HL-60 (cell line): ENCODE measurements around the gene LILRB3.
"Not testable (repeated sequence)": the region's sequence is repeated elsewhere in the genome, so short reads cannot be mapped to it uniquely, and the experiment has no call there.

ENCODE experiments used
- DNase-seq, 2 experiments: peaks; one replicate each; pipeline ENCODE4 v3.0.0-alpha.2; 2010 to 2020; ENCODE audit warnings: low read depth in 1 of 2, low spot score in 1 of 2
- H3K27ac ChIP-seq: fragments of 250-450 bp; sonication (Bioruptor Pico); replicated peaks from 2 replicates; pipeline ENCODE4 v1.5.1; 2020; ENCODE audit warnings: mild to moderate bottlenecking, moderate library complexity
- H3K27me3 ChIP-seq: fragments of 250-450 bp; sonication (Bioruptor Pico); 2 replicates; pipeline ENCODE4 v1.5.1; 2021; ENCODE audit warnings: mild to moderate bottlenecking, moderate library complexity; ENCODE audit not compliant: insufficient read depth, poor library complexity, severe bottlenecking
- H3K4me3 ChIP-seq: replicated peaks from 2 replicates; pipeline ENCODE4 v1.5.1; 2011; ENCODE audit warnings: mild to moderate bottlenecking, control low read depth, low read length; ENCODE audit not compliant: insufficient read depth
- GABPA ChIP-seq: IDR thresholded peaks from 2 replicates; pipeline ENCODE4 v1.6.1; 2012; ENCODE audit warnings: low read depth
- POLR2AphosphoS5 ChIP-seq: IDR thresholded peaks from 2 replicates; pipeline ENCODE4 v1.6.1; 2012; ENCODE audit warnings: low read depth
- SPI1 ChIP-seq: IDR thresholded peaks from 2 replicates; pipeline ENCODE4 v1.6.1; 2012; ENCODE audit warnings: low read depth, mild to moderate bottlenecking, borderline replicate concordance
- TF ChIP-seq, protein P1 (sequence below): IDR thresholded peaks from 2 replicates; pipeline ENCODE4 v1.6.1; 2012; ENCODE audit warnings: low read depth; ENCODE audit not compliant: insufficient replicate concordance
- TF ChIP-seq, protein P2 (sequence below): IDR thresholded peaks from one replicate; pipeline ENCODE4 v1.5.1; 2011; ENCODE audit warnings: low read length, control low read depth, inconsistent platforms; ENCODE audit not compliant: insufficient read depth

LILRB3 gene

DNA sequence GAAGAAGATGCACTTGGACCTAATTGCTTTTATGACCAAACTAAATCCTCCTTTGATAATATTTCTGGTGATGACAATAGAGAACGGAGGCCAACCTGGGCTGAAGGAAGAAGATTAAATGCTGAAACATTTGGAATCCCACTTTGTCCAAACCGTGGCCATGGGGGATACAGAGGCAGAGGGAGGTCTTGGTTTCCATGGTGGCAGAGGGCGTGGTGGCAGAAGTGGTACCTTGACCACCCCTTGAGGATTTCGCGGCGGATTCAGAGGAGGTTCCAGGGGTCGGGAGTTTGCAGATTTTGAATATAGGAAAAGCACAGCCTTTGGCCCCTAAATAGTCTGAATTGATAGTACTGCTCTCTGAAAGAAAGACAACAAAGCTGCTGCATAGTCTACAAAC, 7.2 kb upstream of the LILRB3 start:
- DNase-seq, result no peak
- Histone ChIP-seq H3K27me3 (no peaks in the 10 kb centered on the region), H3K27ac (no peak overlapping the region), H3K4me3 (no peak overlapping the region)
- TF ChIP-seq, protein P1, sequence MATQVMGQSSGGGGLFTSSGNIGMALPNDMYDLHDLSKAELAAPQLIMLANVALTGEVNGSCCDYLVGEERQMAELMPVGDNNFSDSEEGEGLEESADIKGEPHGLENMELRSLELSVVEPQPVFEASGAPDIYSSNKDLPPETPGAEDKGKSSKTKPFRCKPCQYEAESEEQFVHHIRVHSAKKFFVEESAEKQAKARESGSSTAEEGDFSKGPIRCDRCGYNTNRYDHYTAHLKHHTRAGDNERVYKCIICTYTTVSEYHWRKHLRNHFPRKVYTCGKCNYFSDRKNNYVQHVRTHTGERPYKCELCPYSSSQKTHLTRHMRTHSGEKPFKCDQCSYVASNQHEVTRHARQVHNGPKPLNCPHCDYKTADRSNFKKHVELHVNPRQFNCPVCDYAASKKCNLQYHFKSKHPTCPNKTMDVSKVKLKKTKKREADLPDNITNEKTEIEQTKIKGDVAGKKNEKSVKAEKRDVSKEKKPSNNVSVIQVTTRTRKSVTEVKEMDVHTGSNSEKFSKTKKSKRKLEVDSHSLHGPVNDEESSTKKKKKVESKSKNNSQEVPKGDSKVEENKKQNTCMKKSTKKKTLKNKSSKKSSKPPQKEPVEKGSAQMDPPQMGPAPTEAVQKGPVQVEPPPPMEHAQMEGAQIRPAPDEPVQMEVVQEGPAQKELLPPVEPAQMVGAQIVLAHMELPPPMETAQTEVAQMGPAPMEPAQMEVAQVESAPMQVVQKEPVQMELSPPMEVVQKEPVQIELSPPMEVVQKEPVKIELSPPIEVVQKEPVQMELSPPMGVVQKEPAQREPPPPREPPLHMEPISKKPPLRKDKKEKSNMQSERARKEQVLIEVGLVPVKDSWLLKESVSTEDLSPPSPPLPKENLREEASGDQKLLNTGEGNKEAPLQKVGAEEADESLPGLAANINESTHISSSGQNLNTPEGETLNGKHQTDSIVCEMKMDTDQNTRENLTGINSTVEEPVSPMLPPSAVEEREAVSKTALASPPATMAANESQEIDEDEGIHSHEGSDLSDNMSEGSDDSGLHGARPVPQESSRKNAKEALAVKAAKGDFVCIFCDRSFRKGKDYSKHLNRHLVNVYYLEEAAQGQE, result no peak
- TF ChIP-seq POLR2AphosphoS5 (no peak), GABPA (no peak), SPI1 (no peak)
- TF ChIP-seq, protein P2, sequence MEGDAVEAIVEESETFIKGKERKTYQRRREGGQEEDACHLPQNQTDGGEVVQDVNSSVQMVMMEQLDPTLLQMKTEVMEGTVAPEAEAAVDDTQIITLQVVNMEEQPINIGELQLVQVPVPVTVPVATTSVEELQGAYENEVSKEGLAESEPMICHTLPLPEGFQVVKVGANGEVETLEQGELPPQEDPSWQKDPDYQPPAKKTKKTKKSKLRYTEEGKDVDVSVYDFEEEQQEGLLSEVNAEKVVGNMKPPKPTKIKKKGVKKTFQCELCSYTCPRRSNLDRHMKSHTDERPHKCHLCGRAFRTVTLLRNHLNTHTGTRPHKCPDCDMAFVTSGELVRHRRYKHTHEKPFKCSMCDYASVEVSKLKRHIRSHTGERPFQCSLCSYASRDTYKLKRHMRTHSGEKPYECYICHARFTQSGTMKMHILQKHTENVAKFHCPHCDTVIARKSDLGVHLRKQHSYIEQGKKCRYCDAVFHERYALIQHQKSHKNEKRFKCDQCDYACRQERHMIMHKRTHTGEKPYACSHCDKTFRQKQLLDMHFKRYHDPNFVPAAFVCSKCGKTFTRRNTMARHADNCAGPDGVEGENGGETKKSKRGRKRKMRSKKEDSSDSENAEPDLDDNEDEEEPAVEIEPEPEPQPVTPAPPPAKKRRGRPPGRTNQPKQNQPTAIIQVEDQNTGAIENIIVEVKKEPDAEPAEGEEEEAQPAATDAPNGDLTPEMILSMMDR, result no peak

DNA sequence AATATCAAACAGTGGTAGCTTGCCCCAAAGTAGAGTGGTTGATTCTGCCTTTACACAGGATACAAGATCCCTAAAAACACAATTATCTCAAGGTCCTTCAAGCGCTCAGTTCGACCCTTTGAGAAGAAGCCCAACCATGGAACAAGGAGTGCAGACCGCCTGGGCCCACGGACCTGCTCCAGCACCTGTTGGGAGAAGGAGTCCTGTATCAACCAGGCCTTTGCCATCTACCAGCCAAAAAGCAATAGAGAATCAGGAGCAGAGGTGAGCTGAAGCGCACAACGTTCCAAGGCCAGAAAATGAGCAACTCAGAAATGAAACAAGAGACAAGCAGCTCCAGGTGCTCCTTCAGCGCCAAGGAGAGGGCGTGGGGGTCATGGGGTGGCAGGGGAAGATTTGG, 6.3 kb upstream of the LILRB3 start:
- TF ChIP-seq SPI1 (no peak), POLR2AphosphoS5 (no peak), GABPA (no peak)
- TF ChIP-seq, protein P1, result no peak
- TF ChIP-seq, protein P2, result no peak
- Histone ChIP-seq H3K27ac (no peak overlapping the region), H3K4me3 (no peak overlapping the region), H3K27me3 (no peaks in the 10 kb centered on the region)
- no peak for DNase-seq

DNA sequence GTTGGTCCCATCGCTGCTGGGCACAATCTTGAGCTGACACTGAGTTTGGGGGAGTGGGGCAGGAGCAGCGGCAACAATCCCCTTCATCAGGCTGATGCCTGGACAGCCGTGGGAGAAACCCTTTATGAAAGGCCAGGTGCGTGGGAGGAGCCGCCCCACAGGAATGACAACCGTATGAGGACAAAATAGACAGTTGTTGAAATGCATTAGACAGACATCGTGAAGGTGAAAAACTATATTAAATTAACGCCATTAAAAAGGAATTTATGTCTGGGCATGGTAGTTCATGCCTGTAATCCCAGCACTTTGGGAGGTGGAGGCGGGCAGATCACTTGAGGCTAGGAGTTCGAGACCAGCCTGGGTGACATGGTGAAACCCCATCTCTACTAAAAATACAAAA, 1.8 kb upstream of the LILRB3 start:
- not testable (repeated sequence) for H3K4me3 ChIP-seq, DNase-seq, H3K27me3 ChIP-seq, H3K27ac ChIP-seq

DNA sequence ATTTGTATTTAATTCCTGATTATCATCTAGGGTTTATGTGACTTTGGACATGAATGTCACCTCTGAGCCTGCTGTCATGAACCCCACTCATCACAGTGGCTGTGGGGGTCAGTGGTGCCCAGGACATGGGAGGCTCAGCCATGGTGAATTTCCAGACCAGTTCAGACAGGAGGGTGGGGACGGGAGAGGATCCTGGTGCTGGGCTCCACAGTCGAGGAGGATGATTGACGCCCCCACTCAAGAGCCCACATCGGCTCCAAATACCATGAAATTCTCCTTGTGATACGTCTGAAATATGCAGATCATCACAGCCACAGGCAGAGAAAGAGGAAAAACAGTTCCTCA, 1.1 kb upstream of the LILRB3 start:
- not testable (repeated sequence) for DNase-seq, H3K27ac ChIP-seq, H3K4me3 ChIP-seq, H3K27me3 ChIP-seq

DNA sequence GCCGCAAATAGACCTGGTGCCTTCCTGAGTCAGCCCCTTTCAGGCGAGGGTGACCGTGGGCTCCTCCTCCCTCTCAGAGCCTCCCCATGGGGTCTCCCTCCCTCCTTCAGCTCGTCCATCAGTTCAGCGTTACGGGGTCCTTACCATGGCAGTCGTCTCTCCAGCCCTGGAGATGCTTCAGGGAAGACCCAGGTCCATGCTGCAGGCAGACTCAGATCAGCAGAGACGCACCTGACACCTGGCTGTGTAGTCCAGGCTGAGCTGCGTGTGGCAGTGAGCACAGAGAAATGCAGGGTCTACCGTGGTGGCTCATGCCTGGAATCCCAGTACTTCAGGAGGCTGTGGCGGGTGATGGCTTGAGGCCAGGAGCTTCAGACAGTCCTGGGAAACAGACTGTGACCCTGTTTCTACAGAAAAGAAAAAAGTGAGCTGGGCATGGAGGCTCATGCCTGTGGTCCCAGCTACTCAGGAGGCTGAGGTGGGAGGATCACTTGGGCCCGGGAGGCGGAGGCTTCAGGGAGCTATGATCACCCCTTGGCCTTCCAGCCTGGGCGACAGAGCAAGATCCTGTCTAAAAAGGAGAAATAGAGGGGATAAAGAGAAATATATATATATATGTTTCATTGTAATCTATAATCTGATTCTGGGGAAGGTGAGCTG, 600 bp upstream of the LILRB3 start:
- H3K27me3 ChIP-seq, H3K27ac ChIP-seq, H3K4me3 ChIP-seq: not testable (repeated sequence)

DNA sequence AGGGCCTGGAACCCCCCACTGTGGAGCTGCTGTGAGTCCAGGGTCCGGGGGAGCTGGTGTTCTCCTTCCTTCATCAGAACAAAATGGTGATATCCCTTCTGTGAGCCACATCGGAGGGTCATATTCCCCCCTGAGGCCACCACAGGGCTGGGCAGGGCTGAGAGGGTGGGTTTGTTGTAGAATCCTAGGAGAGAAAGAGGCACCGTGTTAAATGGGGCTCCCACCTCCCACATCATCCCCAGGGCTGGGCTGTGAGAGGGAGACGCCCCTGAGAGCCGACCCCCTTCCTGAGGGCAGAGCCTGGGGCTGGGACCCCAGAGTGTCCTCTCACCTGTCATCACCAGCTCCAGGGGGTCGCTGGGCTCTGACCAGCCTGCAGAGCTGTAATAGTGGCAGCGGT, 860 bp downstream of the LILRB3 start:
- DNase-seq, H3K27ac ChIP-seq: not testable (repeated sequence)

More for the DNA sequence above, 600 bp upstream of the LILRB3 start:
- not testable (repeated sequence) for DNase-seq

DNA sequence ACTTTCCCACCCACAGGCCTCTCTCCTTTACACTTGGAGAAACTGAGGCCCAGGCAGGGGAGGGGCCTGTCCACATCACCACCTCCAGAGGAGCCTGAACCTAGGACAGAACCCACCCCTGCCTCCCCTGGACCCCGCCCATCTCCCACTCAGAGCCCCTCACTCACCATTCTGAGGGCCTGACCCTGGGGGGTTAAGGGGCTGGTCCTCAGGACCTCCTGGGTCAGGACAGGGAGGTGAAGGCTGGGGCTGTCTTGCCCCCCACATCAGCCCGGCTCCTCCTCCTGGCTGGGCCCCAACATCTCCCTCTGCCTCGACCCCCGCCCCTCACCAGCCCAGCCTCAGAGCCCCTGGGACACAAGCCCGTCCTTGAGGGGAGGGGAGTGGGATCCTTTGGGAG, 3.1 kb downstream of the LILRB3 start:
- H3K4me3 ChIP-seq, H3K27me3 ChIP-seq, DNase-seq, H3K27ac ChIP-seq: not testable (repeated sequence)

More for the DNA sequence above, 860 bp downstream of the LILRB3 start:
- not testable (repeated sequence) for H3K27me3 ChIP-seq, H3K4me3 ChIP-seq
